ENCODE measurements around the gene FCN2. TPM values are rescaled to one million over a fixed set of nuclear protein-coding genes. Genes with fewer than 3 reads are reported as not detected.

Gene FCN2
- total RNA-seq, result 100 to 1,000 TPM in 1 of 2 donors, 10 to 100 TPM in 1; 23.6 to 124 TPM
- 100 to 1,000 TPM; 118 to 186 TPM for polyA plus RNA-seq

DNA sequence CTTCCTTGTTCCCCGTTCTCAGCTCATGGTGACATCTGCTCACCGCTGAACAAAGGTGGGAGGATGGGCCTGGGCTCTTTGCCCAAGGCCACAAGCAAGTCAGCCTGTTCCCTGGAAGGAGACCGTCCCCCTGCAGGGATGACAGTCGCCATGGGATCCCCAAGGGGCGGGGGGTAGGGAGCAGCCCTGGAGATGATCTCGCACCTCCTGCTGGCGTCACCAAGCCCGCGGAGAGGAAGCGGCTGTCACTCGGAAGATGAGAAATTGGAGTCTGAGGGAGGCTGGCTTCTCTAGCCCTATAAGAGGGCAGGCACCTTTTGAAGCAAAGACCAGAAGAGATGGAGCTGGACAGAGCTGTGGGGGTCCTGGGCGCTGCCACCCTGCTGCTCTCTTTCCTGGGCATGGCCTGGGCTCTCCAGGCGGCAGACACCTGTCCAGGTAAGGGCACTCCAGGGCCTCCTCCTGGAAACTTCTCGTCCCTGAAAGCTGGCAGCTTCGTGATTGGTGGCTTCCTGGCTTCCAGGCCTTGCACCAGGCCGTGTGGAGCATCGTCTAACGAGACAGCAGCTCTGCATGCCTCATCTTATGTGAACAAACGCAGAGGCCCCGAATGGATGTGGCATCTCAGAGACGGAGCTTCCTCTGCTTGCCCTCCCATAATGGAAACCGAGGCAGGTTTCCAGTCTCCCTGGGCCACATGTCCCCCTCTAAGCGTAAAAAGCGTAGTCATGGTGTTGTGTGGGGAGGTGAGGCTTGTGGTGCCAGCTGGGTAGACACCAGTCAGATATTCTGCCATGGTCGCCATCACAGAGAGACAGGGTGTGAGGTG, at the start of gene FCN2:
FCN2 (plus strand) TSS at position 327 of the 829 bp plus-strand sequence; CDS start at position 339, 12 bp downstream.
- peak within 1 kb of the TSS in 2 of 3 donors; percentile 28 to 34 for H3K4me3 ChIP-seq (ENCODE audit: low read depth in 1 of 3, low read length in 3 of 3)
- peak; percentile 33 for DNase-seq (ENCODE audit: low spot score)
- no peak within 1 kb of the TSS for H3K9ac ChIP-seq (ENCODE audit: low read depth in 1 of 2, low read length in 2 of 2)
- TF ChIP-seq HNF4A (conservative IDR thresholded peaks at IDR 0.05) (no peak), JUND (IDR thresholded peaks at IDR 0.05) (no peak), YY1 (IDR thresholded peaks at IDR 0.05) (no peak), ZBTB33 (IDR thresholded peaks at IDR 0.05) (no peak), REST (IDR thresholded peaks at IDR 0.05) (no peak), FOXA2 (IDR thresholded peaks at IDR 0.05) (no peak), EGR1 (IDR thresholded peaks at IDR 0.05; ENCODE audit: low read depth in 2 of 2) (no peak), RAD21 (IDR thresholded peaks at IDR 0.05) (no peak)
- TF ChIP-seq, protein P1, sequence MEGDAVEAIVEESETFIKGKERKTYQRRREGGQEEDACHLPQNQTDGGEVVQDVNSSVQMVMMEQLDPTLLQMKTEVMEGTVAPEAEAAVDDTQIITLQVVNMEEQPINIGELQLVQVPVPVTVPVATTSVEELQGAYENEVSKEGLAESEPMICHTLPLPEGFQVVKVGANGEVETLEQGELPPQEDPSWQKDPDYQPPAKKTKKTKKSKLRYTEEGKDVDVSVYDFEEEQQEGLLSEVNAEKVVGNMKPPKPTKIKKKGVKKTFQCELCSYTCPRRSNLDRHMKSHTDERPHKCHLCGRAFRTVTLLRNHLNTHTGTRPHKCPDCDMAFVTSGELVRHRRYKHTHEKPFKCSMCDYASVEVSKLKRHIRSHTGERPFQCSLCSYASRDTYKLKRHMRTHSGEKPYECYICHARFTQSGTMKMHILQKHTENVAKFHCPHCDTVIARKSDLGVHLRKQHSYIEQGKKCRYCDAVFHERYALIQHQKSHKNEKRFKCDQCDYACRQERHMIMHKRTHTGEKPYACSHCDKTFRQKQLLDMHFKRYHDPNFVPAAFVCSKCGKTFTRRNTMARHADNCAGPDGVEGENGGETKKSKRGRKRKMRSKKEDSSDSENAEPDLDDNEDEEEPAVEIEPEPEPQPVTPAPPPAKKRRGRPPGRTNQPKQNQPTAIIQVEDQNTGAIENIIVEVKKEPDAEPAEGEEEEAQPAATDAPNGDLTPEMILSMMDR (IDR thresholded peaks at IDR 0.05; ENCODE audit: low read depth, low read length, missing input control), result no peak
- TF ChIP-seq, protein P2, sequence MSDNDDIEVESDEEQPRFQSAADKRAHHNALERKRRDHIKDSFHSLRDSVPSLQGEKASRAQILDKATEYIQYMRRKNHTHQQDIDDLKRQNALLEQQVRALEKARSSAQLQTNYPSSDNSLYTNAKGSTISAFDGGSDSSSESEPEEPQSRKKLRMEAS (IDR thresholded peaks at IDR 0.05), result no peak
- no peaks in the 10 kb centered on the region for H3K36me3 ChIP-seq (ENCODE audit: control insufficient read depth in 4 of 4, insufficient read depth in 3 of 4, low read depth in 1 of 4, low read length in 3 of 4)
- H3K27ac ChIP-seq (ENCODE audit: low read depth in 1 of 2, low read length in 2 of 2), result peak within 1 kb of the TSS in 1 of 2 donors; percentile 38
- no peaks in the 10 kb centered on the region for H3K4me1 ChIP-seq (ENCODE audit: control insufficient read depth in 4 of 4, insufficient read depth in 4 of 4, low read length in 3 of 4)
- 67% methylated on average over 25 of the region's 25 CpGs for WGBS
- no peaks in the 10 kb centered on the region for H3K27me3 ChIP-seq (ENCODE audit: control insufficient read depth in 4 of 4, insufficient read depth in 4 of 4, low read length in 3 of 4)
- H3K9me3 ChIP-seq (ENCODE audit: control insufficient read depth in 4 of 4, low read length in 3 of 4), result no peaks in the 10 kb centered on the region

- H3K9me3 ChIP-seq (ENCODE audit: control insufficient read depth in 4 of 4, low read length in 3 of 4), result no peaks in the 10 kb centered on the region
- H3K36me3 ChIP-seq (ENCODE audit: control insufficient read depth in 4 of 4, insufficient read depth in 3 of 4, low read depth in 1 of 4, low read length in 3 of 4), result no peaks in the 10 kb centered on the region
- 84% methylated on average over 21 of the region's 21 CpGs for WGBS
- DNase-seq (ENCODE audit: low spot score), result no peak
- H3K9ac ChIP-seq (ENCODE audit: low read depth in 1 of 2, low read length in 2 of 2), result no peak overlapping the region
- no peaks in the 10 kb centered on the region for H3K4me1 ChIP-seq (ENCODE audit: control insufficient read depth in 4 of 4, insufficient read depth in 4 of 4, low read length in 3 of 4)
- no peaks in the 10 kb centered on the region for H3K27me3 ChIP-seq (ENCODE audit: control insufficient read depth in 4 of 4, insufficient read depth in 4 of 4, low read length in 3 of 4)
- H3K27ac ChIP-seq (ENCODE audit: low read depth in 1 of 2, low read length in 2 of 2), result no peak overlapping the region
- H3K4me3 ChIP-seq (ENCODE audit: low read depth in 1 of 3, low read length in 3 of 3), result no peak overlapping the region
- TF ChIP-seq ZBTB33 (IDR thresholded peaks at IDR 0.05) (no peak), RXRA (IDR thresholded peaks at IDR 0.05) (no peak), SP1 (IDR thresholded peaks at IDR 0.05) (no peak), TAF1 (conservative IDR thresholded peaks at IDR 0.05) (no peak), JUND (IDR thresholded peaks at IDR 0.05) (no peak), FOXA2 (IDR thresholded peaks at IDR 0.05) (no peak), HNF4A (conservative IDR thresholded peaks at IDR 0.05) (no peak), HNF4G (IDR thresholded peaks at IDR 0.05) (no peak), REST (IDR thresholded peaks at IDR 0.05) (no peak)
- TF ChIP-seq, protein P3, sequence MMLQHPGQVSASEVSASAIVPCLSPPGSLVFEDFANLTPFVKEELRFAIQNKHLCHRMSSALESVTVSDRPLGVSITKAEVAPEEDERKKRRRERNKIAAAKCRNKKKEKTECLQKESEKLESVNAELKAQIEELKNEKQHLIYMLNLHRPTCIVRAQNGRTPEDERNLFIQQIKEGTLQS (IDR thresholded peaks at IDR 0.05), result no peak
Measured at GRCh38 chr9:134830926-134831720, 49.5 kb upstream of the FCN2 start.

Measured in liver (tissue), 9 donors.